Measurements from ENCODE around the gene GHDC.

Gene GHDC

DNA sequence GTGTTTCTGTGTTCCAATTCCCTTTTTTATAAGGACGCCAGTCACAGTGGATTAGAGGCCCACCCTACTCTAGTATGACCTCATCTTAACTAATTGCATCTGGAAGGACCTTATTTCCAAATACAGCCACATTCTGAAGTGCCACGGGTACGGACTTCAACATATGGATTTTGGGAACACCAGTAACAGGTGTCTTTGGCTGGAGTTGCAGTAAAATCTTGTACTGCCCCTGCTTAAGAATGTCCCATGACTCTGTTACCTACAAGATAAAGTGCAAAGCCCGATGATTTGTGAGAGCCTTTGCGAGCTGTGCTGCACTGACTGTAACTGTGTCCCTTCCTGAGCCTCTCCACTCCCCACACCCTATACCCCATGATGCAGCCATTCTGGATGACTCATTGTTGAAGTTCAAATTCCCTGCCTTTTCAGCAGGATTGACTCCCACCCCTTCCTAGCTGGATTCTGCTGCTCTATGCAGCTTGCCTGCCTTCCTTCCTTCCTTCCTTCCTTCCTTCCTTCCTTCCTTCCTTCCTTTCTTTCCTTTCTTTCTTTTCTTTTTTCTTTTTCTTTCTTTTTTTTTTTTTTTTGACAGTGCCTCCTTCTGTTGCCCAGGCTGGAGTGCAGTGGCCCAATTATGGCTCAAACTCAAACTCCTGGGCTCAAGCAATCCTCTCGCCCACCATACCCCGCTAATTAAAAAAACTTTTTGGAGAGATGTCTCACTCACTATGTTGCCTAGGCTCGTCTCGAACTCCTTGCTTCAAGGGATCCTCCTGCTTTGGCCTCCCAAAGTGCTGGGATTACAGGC is 11.2 kb downstream of the GHDC start:
- no peak for DNase-seq (ENCODE audit: low read depth)

DNA sequence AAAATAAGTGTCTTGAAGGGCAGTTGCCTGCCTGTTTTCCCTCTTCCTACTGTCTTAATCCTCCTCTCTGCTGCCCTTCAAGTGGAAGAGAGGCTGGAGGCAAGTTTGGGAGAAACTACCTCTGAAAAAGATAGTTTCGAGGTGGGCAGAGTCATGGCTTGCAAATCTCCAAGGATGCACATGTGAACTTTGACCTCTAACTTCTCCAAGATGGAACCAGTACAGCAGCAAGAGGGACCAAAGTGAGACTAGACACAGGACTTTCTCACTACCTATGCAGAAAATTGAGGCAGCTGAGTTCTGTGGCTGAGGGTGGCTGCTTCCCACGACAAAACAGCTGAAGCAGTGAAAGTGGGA is 12.5 kb downstream of the GHDC start:
- no peak for DNase-seq (ENCODE audit: low read depth)

DNA sequence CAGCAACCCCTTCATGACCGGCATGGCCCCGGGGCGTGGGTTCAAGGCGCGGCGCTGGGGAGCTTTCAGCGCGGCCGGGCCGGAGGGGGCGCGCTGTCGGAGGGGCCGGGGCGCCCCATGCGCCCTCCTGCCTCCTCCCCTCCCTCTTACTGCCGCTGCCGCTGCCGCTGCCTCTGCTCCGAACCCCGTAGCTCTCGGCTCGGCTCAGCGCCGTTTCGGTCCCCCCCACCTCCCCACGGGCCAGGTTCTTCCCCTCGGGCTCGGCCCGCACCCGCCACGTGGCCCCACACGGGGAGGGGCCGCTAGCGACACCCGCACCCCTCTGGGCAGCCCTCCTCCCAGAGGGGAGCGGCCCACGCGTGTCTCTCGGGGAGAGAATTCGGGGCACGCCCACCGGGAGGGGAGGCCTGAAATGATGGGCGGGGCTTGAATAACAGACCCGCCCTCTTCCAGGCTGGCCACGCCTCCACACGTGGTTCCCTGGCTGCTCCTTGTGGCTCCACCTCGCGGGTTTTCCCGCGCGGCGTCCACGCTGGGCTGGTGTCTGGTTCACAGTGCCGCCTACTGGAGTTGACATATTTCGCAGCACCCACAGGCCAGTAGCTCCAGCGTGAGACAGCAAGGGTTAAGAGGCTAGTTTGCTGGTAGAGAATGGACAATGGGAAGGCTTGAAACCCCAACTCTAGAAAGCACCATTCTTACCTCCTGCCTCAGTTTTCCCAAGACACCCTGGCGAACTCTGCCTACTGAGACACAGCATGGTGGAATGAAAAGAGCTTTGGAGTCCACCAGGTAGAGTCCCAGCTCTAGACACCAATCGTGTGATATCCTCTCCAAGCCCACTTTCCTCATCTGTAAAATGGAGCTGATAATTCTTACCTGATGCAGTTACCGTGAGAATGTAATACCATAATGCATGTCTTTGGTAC is 13.1 kb downstream of the GHDC start, which contains the start of gene KCNH4:
TSS of gene KCNH4 (minus strand) at position 221 of the 929 bp plus-strand sequence. CDS start at position 24, 197 bp downstream.
- peak; percentile 76 for DNase-seq (ENCODE audit: low read depth)

DNA sequence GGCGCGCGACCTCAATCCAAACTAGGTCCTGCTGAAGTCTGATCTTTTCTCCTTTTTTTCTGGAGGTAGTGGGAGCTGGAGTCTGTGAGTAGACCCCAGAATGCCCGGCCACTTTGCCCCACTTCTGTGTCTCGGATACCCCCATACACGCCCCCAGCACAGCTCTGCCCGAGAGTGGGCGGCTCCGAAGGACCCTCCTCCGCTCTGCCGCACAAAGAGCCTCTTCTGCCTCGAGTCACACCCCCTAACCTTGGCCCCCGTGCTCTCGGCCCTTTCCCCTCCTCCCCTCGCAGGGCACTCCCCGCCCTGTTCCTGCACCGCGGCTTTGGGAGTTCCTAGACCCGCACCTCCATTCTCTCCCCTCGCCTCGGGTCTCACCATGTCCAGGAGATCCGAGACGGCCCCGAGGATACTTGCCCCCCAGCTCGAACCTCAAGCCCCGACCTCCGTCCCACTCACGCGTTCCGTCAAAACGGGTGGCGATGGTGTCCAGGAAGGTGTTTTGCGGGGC is 13.8 kb downstream of the GHDC start:
- DNase-seq (ENCODE audit: low read depth), result no peak

DNA sequence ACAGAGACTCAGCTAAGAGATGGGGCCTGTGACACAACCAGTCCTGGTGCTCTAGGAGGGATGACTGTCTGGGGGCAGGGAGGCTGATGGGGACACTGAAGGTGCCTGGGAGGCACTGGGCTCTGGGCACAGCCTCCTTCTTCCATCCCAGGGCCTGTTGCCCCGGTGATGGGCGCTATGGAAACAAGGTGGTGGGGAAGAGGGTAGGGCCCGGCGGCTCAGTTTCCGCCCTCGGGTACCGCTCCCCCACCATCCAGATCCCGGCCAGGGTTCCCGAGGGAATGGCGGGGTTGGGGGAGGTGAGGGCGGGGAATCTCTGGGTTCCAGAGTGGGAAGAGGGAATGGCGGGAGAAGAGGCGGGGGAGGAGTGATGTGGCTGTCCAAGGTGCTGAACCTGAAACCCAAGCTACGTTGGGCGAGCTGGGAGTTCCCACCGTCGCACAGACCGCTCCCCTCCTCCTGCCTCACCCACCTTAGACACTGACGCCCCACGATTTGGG is 14.3 kb downstream of the GHDC start:
- no peak for DNase-seq (ENCODE audit: low read depth)

DNA sequence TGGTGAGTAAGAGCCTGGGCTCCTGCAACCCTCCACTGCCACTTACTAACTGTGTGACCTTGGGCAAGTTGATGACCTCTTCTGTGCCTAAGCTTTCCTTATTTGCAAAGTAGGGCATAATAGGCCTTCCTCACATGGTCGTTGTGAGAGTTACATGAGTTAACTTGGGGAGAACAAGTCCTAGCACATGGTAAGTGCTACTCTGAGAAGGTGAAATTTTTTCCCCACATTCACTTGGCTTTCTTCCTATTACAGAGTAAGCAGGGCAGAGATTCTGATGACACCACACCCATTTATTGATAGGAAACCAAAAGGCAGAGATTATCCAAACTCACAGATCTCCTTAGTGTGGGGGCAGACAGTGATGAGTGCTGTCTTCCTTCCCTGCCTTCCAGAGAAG is 15.0 kb downstream of the GHDC start:
- DNase-seq (ENCODE audit: low read depth), result no peak

DNA sequence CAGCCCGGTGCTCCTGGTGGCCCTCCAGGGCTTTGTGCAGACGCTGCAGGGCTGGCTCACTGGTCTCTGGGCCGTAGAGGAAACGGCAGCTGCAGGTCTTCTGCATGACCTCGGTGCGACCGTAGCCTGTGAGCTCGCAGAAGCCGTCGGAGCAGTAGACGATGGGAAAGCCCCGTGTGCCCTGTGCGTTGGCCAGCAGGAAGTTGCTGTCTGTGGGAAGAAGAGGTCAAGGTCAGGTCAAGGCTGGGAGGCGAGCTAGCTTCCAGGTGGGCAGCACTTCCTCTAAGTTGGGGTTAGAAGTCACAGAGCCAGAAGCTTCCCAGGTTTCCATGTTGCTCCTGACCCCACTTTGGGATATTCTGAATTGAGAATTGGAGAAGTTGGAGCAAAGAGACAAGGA is 15.5 kb downstream of the GHDC start:
- DNase-seq (ENCODE audit: low read depth), result no peak

DNA sequence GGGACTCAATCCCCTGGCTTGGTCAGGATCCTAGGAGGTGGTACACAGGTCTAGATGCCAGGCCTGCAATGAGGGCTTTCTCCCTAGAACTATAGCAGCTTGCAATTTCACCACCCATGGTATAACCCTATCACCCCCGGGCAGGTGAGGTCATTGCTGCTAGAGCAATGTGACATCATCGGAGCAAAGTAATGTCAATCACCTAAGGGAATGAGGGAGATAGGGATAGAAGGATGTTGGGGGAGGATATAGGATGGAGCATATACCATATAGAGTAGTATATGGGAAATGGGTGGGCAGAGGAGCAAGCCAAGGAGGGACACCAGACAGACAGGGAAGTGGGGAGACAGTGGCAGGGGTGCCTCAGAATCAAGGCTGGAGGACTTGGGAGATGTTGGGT is 16.6 kb downstream of the GHDC start:
- DNase-seq (ENCODE audit: low read depth), result no peak

DNA sequence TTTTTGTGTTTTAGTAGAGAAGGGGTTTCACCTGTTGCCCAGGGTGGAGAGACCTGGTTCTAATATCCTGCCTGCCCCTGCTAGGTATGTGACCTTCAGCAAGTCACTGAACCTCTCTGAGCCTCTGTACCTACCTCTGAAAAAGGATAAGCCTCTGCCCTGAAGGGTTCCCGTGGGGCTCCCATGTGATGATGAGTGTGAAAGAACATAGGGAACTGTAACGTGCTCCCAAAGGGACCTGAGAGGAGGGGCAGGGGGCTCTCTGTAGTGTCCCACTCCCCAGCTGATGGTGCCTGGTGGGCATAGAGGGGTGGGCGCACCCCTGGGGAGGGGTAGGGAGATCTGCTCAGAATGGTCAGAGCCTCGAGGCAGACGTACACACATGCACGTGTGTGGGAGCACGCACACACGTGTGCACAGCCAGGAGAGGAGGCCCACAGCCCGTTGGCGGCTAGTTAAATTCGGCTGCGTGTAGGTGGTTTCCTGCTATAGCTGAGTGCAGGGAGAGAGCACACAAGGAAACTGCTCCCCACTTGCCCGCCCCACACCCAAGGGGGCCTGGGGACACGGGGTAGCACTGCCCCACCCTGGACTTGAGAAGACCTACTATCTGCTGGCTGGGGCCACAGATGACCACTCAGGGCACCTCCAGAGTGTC is 20.0 kb downstream of the GHDC start:
- no peak for DNase-seq (ENCODE audit: low read depth)

DNA sequence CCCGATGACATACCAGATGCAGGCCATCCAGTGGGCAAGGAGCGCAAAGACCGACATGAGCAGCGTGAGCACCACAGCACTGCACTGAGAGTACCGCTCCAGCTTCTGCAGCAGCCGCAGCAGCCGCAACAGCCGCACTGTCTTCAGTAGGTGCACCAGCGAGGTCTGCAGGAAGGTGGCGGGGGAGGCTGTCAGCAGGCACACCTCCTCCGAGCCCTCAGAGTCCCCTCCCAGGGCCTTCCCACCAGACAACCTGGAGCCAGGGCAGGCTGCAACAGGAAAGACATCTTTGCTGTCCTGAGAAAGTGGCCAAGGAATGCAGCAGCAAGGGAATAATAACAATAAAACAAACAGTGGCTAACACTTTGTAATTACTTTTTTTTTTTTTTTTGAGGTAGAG is 22.5 kb downstream of the GHDC start:
- no peak for DNase-seq (ENCODE audit: low read depth)

DNA sequence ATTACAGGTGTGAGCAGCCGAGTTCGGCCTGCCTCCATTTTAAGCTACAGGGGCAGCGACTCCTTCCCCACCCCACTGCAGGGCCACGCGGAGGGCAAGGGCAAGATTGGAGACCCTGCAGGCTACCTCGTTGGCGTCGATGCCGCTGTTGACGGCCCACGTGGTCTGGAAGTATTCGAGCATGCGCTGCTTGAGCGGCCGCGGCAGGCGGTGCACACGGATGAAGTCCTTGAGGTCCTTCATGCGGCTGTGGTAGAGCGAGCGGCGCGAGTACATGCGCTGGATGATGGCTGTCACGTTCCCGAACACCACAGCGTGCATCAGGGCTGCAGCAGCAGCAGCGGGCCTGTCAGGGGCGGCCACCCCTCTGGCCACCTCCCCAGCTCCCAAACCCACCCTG is 24.9 kb downstream of the GHDC start:
- no peak for DNase-seq (ENCODE audit: low read depth)

DNA sequence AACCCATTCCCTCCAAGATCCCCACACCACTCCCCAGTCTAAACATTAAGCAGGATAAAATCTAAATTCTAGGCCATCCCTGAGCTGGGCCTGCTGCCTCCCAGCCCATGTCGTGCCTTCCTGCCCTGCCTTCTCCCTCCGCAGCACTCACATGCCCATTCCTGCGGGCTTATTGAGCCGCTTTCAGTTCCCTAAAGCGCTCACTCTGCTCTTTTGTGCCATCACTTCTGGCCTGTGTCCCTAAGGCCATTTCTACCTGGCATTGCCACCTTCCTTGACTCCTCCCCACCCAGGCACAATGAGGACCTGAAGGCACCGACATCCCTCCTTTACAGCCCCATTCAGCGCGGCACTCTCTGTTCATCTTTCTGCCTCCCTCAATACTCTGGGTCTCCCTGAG is 26.5 kb downstream of the GHDC start:
- DNase-seq (ENCODE audit: low read depth), result no peak

DNA sequence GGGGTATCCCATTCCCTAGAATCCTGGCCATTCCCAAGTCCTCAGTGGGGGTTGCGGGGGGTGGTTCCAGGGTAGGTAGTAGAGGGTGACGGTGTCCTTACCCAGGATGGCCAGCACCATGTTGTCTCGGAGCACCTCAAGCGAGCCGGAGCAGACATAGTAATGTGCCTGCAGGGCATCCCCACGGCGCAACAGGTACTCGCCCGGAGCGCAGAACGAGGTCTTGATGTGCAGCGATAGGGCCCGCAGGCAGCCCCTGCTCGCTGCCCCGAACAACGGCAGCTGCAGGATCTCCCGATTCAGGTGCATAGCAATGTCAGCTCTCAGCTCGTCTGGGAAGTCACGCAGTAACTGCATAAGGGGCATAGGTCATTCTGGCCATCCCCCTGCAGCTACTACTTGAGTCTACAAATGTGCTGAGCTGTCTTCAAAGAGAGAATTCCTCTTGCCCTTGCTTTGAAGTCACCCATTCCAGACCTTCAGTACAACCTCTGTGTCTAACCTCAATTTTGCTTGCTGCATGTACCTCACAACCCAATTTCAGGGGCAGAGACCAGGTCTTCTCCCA is 28.0 kb downstream of the GHDC start:
- DNase-seq (ENCODE audit: low read depth), result no peak

DNA sequence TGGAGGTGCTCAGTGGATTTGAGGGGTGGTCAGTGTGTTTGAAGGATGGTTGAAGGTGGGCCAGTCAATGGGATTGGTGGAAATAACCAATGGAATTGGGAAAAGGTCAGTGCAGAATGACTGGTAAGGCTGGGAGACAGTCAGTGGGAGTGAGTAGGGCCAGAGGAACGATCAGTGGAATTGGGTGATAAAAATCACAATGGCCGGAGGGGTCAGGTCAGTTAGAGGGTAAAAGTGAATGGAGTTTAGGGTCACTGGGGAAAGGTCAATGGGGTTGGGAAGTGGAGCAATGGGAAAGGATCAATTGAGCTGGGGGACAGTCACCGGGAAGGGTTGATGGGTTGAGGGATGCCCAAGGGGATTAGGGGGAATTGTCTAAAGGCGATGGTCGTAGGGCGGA is 28.5 kb downstream of the GHDC start:
- no peak for DNase-seq (ENCODE audit: low read depth)

DNA sequence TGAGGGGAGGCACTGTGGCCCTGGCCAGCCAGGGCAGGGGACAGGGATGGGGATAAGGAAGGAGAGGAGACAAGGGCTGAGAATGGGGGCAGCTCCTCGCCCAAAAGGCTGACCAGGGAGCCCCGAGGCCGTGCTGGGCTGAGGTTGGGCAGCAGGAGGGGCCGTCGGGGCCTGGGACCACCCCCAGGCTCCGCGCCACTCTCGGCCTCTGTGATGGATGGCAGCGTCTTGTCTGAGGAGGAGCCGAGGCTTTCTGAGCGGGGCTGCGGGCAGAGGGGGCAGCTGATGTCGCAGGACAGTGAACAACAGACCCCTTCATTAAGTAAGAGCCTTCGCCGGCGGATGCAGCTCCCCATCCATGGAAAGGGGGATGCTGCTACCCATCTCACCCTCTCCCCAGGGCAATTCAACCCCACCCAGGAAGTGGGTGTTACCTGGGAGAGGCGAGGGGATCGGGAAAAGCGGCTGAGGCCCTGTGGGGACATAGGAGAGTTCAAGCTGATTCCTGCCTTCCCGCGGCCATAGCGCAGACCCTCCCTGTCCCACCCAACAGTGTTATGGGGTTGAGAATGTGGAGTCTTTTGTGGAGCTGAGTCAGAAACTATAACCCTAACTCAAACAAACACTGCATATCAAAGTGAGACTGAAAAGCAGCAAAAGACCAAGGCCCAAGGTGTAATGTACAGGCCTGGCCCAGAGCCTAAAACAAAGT is 30.4 kb downstream of the GHDC start:
- no peak for DNase-seq (ENCODE audit: low read depth)

DNA sequence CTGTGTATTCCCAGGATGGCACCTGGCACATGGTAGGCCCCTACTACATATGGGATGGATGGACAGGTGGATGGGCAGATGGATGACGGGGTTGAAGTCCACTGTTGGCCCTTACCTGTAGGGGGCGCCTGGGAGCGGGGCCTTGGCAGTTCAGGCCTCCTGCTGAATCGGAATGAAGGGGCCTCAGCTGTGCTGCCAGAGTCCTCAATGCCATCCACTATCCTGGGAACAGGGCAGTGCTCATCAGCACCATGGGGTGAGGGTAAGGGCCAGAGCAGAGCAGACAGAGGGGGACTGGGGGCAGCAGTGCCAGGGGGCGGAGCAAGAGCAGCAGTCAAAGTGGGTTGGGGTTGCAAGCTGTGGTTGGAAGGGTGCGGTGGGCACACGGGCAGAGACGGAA is 31.2 kb downstream of the GHDC start:
- no peak for DNase-seq (ENCODE audit: low read depth)

DNA sequence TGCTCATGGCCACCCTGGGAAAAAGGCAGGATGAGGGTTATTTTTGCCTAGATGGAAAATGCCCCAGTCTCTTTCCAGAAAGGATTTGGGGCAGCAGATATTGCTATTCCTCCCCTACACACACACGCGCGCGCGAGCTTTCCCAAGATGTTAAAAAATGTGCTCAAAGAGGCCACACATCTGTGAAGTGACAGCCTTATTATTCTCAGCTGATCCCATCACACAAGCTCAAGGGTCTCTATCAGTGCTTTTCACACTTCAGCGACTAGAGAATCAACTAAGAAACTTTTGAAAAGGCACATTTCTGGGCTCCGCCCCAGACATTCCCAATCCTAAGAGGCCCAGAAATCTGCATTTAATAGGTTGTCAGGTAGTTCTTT is 33.8 kb downstream of the GHDC start:
- DNase-seq (ENCODE audit: low read depth), result no peak

DNA sequence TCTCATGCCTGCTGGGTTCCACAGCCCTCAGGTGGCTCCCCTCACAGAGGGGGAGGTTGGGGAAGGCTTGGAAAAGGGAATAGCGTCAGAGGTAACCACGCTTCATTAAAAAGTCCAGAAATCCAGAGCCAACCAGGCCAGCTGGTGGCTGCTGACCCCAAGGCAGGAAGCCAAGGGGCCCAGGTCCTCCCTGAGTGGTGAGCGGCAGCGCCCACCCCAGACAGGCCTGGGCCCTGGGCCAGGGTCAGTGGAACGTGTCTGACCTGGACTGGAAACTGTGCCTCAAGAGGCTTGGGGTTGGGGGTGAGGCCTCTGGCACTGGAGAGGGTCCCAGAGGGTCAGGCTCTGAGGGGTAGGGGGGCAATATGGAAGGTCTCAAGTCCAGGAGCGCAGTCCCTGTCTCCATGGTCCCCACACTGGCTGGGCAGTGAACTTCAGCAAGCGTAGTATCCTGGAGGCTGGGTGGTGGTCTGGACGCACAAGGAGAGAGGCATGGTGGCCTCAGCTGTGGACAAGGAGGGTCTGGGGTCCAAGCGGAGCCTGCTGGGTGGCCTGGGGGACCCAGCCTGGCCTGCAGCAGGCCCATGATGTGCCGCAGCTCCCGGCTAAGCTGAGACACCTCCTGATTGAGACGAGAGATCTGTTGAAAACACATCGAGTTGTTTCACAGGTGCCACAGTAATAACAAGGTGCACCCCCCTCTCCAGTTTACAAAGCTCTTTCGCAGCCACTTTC is 34.3 kb downstream of the GHDC start:
- no peak for DNase-seq (ENCODE audit: low read depth)

DNA sequence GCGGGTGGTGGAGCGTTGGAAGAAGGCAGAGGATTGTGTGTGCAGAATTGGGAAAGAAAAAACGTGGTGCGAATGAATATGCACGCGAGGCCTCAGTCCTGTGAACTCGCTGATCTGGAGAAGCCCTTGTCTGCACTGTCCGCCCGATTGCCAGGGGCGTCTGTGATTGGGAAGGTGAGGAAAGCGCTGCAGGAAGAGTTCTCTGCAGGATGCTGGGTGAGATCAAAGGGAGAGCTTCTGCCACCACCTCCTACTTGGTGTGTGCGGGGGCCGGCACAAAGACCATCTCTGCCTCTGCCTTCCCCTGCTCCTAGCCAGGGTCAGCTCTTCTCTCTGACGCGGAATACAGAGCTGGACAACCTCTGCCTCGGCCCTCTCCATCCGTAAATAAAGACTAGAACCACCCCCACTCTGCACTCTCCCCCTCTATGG is 38.7 kb downstream of the GHDC start:
- no peak for DNase-seq (ENCODE audit: low read depth)

DNA sequence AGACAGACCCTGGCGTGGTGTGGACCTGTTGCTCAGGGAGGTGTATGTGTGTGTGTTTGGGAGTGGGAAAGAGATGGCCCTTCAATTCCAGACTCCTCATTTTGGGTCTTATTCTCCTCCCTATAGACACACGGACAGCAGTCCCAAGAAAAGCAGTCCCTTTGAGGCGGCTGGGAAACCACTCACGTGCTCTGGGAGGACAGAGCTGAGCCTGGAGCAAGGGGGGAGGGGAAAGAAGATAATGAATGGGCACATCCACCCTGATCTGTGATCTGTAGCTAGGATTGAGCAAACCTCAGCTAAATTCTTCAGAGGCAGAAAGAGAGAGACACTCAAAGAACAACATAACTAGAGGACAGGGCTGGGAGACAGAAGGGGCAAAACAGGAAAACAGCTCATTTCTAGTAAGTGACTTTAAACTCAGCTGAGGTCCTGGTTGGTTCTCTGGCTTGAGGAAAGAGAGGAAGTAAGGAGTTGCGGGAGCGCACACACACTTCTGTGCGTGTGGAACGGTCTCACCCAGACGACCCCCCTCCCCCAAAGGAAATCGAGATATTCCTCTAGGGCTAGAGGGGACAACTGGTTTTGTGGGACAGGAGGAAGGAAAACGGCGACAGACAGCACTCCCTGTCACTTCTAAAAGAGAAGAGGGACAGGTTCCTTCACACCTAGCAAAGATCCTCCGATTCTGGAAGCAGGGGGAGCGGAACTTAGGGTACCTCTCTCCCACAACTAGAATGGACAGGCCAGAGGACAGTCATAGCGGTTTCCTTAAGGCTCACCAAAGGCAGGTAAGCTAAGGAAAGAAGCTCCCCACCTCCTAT is 40.2 kb downstream of the GHDC start:
- DNase-seq (ENCODE audit: low read depth), result no peak
